ENCODE data around the gene BORA.

Gene BORA

DNA sequence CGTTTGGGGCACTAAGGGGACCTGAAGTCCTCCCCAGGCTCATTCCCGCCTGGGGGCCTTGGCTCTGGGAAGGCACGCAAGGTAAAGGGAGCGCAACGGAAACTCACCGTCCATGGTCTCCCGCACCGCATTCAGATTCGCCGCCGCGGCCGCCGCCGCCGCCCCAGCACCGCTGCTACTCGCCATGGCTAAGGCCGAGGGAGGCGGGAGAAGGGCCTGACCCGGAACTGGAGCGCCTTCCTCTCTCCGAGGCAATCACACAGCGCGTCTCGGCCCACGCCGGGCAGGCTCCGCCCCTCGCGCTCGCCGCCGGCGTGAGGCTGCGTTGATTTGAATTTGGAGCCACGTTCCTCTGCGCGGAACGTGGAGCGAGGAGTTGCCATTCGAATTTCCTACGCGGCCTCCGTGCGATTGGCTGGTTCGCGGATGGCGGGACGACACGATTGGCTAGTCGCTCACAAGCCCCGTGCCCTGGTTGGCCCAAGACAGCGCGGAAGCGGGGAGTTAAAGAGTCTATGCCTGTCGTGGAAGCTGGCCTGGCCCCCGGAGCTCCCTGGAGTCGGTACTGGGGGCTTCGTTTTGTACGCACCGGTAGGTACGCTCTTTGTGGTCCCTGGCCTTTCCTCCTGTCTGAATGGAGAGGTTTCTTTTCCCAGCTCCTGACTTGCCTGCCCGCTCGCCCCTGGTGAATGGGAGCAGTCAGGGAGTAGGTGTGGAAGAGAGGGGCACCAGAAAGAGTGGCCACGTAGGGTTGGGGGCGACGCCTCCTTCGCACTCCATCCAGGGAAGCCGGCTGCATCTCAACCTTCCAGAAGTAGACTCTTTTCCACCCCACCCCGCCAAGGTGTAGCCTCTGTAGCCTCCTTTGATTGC is at the start of gene BORA, which contains the start of gene MZT1:
Gene BORA (plus strand): TSS at position 507 of the 873 bp plus-strand sequence. CDS start 1,018 bp downstream, outside the sequence.
Gene MZT1 (minus strand): TSS at position 213 of the 873 bp plus-strand sequence. CDS start 27 bp downstream, at position 186.
- DNase-seq: peak; percentile 96

DNA sequence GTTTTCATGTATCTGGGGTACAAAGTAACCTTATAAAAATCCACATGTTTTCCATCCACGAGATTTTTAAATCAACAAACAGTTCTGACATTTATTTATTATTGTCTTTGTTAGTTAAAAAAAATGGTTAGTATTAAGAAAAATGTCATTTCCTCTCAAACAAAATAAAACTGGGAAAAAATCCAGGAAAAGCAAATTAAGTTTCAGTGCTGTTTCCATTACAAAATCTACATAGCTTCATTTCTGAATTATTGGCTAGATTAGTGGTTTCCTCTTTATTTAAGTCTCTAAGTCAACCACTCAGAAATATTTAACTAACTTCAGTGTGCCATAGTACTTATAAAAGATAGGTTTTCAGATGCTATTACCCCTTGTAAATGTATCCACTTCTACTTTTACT is 49.4 kb upstream of the BORA start:
- no peak for DNase-seq

DNA sequence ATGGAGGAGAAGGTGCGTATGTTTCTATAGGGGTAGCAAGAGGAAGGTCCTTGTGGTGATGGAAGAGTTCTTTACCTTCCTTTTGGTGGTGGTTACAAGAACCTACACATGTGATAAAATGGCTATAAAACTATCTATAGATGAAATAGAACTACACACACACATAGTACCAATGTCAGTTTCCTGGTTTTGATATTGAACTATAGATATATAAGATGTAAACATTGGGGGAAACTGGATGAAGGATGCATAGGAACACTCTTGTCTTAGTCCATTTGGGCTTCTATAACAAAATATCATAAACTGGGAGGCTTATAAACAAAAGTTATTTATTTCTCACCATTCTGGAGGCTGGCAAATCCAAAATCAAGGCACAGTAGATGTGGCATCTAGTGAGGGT is 47.4 kb upstream of the BORA start:
- DNase-seq: no peak

DNA sequence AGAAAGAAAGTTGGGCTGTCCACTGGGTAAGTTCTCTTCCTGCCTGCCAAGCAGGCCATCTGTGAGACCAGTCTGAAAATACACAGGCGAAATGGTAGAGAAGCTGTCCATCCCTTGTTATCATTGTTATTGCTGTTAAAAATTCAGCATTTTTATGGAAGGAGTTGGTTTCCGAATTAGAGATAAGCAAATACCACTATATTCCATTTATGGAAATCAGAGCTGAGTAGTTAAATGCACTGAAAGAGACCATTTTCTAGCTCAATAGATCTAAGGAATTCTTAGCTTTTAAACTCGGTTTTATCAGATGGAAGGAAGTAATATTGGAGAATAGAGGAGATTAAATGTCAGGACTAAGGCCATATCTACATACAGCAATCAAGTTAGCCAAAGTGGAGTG is 41.0 kb upstream of the BORA start:
- DNase-seq: no peak

DNA sequence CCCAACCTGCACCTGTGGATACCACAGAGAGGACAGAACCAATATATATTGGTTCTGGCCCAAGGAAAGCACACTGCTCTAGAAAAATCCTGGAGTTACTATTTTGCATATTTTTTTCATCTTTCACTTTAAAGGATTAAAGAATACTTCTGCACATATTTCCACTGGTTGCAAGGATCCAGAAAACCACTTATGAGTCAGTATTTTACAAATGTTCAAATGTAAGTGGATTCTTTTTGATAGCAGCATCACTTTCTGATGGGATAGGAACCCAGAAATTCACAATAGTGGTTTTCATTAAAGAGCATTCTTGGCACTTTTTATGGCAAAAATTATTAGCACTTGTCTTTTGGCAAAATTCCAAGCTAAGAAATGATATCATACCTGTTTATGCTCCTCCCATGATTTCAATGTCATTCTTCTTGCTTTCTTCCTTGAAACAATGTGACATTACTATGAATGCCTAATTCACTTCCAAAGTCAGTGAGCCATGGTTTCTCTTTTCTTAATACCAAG is 38.5 kb upstream of the BORA start:
- no peak for DNase-seq

DNA sequence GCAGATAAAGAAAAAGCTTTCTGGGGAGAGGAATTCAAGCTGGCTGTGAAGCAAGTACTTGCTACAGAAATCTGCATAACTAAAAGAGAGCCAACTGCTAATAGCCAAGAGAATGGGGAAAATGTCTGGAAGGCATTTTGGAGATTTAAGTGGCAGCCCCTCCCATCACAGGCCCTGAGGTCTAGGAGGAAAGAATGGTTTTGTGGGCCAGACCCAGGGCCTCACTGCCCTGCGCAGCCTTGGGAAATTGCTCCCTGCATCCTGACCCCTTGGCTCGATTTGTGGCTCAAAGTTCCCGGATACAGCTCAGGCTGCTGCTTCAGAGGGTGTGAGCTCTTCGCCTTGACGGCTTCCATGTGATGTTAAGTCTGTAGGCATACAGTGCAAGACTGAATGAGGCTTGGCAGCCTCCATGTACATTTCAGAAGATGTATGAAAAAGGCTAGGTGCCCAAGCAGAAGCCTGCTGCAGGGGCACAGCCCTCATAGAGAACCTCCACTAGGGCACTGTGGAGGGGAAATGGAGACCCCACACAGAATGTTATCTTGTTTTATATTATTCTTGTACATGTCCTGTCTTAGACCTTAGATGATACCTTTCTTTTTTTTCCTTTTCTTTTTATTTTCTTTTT is 34.7 kb upstream of the BORA start:
- no peak for DNase-seq

DNA sequence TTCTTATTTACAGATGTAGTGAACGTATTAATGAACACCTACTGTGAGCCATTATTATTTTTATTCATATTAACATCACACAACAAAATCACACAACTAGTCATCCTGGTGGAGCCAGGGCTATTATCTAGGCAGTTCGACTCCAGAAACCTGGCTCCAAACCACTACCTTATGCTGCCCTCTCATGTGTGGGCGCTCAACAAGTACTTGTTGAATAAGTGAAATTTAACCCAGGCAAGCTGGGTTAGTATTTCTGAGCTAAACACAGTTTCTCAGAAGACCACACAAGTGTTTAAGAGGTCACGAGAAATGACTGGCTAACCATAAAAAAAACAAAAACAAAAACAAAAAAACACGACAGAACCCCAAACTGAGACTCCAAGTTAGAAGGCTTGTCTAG is 33.9 kb upstream of the BORA start:
- no peak for DNase-seq

DNA sequence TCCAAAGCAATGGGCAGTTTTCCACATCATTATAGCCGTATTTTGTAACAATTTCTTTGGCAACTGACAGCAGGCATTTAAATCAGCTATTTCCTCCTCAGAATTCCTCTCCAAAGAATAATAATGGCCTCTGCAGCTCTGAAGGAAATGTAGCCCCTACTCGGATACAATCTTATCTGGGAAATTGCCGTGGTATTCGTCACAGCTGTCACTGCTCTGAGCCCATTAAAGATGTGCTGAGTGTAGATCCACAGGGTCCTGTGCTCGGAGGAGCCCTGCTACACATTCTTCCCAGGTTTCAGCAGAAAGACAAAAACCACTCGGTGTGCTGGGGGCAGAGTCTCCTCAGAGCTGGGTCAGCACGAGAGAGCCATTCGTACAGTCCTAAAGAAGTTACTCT is 33.4 kb upstream of the BORA start:
- DNase-seq: no peak

DNA sequence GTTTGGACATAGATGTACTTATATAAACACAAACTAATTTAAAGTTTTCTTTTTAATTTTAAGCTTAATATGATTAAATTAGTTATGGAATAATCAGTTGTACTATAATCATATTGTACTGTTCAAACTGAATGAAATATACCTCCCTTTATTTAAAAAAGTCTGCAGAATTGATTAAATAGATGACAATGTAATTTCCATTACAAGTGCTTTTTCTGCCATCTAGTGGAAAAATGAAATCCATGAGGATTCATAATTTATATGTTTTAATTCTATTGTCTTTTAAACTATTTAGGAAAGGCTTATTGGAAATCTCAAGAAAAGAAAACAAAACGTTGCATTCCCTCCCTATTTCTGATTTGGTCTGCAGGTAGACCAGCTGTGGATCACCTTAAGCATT is 31.1 kb upstream of the BORA start:
- DNase-seq: no peak

DNA sequence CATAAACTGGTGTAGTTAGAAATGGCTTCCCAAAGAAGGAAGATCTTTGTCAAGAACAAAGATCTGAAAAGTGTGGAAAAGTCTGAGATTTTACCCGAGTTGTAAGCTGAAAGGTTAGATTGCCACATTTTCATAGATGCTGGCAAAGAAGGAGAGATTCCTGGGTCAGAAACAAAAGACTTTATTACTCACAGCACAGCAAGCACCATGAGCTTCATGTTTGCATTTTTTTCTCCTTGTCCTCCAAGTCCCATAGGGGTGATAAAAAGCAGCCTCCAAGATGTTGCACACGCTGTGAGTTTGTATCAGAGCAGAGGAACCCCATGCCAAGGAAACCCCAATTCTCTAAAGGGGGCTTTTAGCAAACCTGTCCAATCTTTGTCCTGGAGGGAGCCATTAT is 29.6 kb upstream of the BORA start:
- no peak for DNase-seq

DNA sequence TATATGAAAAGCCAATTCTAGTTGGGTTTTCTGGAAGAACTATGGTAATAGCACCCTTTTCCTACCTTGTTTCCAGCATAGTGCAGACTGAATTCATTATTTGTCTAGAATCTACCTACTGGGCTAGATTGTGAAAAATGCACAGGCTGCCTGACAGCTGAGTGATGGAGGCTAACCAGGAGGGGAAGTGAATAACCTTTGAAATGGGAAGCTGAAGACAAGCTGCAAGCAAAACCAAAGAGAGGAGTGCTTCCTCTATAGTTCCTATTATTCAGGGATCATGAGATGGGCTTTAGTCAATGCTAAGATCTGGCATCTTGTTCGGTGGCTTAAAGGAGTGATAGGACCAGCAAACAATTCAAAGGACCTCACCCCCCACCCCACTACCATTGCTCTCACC is 27.2 kb upstream of the BORA start:
- DNase-seq: no peak

DNA sequence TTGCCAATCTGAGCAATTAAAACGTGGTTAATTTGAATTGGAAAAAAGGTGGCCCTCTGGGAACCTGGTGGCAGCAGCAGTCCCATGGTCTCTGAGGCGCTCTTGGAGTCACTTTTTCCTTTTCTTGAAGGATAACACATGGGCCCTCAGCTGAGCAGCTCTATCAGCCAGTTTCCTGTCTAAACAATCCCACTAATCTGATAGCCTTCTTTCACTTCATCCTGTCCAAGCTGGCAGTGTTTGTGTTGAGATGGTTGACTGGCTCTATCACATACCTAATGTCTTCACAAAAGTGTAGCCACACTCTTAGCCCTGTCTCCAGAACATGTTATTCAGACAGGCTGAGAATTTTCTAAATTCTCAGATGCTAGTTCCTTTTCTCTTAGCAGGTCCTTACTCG is 10.9 kb upstream of the BORA start:
- DNase-seq: no peak

DNA sequence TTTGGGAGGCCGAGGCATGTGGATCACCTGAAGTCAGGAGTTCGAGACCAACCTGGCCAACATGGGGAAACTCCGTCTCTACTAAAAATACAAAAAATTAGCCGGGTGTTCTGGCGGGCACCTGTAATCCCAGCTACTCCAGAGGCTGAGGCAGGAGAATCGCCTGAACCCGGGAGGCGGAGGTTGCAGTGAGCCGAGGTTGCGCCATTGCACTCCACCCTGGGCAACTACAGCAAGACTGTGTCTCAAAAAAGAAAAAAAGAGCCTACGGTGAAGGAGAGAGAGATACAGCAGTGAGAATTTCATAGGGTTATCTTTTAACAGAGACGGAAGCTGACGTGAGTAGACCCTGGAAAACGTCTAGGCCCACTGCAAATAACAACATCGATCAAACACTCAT is 1.5 kb upstream of the BORA start:
- peak; percentile 20 for DNase-seq

DNA sequence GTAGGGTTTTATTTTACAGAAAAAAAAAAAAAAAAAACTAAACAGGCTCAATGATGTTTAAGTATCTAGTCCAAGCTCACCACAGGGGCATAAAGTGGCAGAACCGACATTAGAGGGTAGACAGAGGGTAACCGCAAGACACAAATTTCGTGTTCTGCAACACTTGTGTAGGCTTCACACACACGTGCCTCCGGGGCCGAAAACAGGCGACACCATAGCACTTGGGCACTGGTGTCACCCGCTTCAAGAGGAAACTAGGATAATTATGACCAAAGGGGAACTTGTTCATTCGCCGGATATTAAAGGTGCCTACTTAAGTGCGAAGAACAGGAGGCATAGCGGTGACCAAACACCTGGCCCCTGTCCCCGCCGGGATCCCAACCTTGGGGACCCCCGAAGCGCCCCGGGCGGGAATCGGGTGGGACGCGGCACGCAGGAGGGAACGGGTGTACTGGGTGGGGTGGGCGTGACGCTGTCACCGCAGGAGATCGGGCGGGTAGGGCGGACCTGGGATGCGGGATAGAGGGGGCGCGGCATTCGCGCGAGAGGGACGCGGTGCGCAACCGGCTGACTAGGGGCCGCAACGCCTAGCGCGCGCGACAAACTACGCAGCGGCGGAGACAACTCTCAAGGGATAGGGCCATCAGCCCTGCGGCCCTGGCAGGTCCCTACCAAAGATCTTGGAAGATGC is 852 bp upstream of the BORA start:
- peak; percentile 59 for DNase-seq

DNA sequence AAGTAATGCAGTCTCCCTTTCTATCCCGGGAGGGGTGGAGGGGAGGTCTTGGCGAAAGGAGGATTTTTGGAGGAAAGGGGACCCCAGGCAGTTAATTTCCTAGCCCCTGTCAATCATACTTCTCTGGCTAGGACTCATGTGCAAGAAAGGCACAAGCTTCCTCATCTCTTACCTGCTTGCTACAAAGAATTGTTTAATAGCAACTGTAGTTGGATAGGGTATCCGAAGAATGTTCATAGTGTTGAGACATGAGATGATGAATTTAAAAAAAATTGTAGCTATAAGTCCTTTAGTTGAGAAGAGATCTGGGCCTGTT is 525 bp downstream of the BORA start:
- no peak for DNase-seq

DNA sequence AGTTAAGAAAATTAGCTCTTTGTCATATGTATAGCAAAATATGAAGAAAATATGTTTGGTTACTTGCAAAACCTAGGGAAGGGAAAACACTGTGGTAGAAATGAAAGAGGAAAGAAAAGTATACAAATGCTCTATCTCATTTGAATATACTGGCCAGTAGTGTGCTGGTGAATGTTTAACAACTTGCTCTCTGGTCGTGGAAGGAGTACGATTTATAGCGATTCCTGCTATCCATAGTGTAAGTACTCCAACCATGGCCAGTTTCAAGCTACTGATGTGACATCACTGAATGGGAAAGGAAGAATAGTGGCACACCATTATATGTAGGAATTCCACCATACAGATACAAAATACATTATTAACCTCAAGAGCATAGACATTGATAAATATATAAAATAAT is 9.3 kb downstream of the BORA start:
- no peak for DNase-seq

DNA sequence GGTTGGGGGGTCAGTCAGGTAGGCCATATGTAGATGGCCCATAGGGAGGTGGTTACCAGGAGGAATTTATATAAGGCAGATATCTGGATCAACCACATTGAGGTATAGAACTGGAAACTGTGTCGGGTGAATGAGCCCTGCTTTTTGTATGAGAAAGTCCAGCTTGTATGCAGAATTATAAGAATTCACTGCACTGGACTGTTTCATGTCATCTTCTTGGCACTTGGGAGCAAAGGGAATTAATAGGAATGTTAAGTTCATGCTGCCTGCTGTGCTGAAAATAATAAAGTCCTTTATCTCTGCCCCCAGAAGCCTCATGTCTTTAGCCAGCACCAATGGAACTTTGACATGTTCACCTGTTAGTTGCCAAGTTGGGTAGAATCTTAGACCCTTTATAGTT is 12.3 kb downstream of the BORA start:
- DNase-seq: no peak

DNA sequence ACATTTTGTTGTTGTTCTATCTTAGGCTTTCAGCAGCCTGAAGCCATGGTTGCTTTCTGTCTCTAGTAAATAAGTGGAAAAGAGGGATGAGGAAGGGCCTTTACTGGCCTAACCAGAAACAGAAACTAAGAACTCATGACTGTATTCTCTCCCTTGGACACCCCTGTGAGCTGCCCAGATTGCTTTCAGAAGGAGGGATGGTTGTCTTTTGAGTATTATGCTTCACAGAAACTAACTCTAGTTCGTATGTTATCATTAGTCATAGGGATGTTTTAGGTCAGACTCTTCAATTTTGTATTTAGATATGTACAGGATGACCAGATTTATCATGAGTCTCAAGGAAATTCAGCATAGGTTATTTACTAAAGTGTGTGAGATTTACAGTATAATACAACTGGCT is 17.5 kb downstream of the BORA start:
- no peak for DNase-seq

DNA sequence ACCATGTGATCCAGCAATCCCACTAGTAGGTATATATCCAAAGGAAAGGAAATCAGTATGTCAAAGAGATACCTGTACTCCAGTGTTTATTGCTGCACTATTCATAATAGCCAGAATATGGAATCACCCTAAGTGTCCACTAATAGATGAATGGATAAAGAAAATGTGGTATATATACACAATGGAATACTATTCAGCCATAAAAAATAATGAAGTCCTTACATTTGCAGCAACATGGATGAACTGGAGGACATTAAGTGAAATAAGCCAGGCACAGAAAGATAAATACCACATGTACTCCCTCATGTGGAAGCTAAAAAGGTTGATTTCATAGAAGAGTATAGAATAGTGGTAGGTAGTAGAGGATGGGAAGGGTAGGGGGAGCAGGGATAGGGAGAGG is 23.5 kb downstream of the BORA start:
- DNase-seq: no peak

DNA sequence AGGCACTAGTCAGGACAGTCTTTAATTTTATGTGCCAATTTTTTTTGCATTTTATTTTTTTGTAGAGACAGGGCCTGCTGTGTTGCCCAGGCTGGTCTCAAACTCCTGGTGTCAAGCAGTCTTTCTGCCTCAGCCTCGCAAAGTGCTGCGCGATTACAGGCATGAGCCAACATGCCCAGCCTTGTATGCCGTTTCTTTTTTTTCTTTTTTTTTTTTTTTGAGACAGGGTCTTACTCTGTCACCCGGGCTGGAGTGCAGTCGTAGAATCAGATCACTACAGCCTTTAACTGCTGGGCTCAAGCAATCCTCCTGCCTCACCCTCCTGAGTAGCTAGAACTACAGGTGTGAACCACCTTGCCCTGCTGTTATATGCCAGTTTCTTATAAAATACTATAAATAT is 26.4 kb downstream of the BORA start:
- no peak for DNase-seq

DNA sequence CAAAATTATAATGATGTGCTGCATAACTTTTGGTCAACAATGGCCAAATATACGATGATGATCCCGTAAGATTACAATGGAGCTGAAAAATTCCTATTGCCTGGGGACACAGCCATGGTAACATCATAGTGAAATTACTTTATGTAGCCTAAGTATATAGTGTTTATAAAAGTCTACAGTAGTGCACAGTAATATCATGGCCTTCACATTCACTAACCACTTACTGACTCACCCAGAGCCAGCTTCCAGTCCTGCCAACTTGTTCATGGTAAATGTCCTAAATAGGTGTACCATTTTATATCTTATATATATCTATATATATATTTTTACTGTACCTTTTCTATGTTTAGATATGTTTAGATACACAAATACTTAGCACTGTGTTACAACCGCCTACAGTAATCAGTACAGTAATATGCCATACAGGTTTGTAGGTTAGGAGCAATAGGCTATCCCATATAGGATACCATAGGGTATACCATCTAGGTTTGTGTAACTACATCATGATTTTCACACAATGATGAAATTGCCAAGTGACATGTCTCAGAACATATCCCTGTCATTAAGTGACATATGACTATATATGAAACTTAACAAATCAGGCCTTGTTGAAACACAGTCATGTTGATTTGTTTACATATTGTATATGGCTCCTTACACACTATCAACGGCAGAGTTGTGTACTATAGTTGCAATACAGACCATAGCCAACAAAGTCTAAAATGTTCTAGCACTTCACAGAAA is 30.2 kb downstream of the BORA start:
- DNase-seq: no peak

DNA sequence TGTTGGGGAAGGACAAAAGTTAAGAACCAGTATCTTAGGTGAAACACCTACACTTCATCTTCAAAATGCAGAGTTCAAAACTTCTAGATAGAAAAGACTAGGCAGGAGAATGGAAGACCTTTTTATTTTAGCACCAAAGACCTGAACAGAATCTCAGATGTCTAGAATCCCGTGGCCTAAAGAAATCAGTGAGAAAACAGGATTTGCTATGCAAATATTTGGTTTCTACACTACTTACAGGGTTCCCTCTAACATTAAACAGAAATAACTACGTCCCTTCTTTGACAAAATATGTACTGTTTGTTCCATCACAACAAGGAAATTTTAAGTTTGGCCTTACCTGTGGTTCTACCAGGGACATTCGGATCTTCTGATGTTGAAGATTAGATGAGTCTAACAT is 32.5 kb downstream of the BORA start:
- DNase-seq: no peak

DNA sequence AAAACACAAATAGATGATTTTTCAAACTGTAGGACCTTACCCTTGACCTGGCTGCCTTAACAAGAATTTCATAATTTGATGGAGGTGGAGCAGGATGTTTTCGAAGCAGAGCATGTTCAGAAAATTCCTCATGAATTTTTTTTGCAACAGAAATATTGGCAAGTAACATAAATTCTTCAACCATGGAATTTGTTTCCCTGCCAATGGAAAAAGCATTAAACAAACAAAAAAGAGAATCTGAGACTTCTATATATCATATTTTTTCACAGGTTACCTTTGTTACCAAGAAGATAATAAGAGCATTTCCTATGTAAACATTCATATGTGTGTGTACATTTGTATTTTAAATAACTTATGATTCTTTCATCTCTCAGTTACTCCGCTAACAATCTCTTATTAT is 35.7 kb downstream of the BORA start:
- no peak for DNase-seq
